IMR-90 (cell line): ENCODE measurements around the gene PLVAP. TPM values are rescaled to one million over a fixed set of nuclear protein-coding genes. Genes with fewer than 3 reads are reported as not detected.
A peak's percentile ranks its signal among the peaks of the same experiment; 100 is the strongest.

Experiments
- ATAC-seq: fragments of 200-7000 bp; cut with Tn5 transposase; 2 replicates; pipeline ENCODE4 v1.9.1; 2020; ENCODE audit warnings: low read depth, mild to moderate bottlenecking, moderate library complexity
- BruUV-seq: library from RNA; stranded (reverse); fragments of 400-500 nt; replicated peaks from 2 replicates; lab custom pipeline; 2021; lab: Mats Ljungman, UMichigan
- CTCF ChIA-PET: fragments of 300-600 bp; formaldehyde crosslinking; extraction: SDS; loops from one replicate; lab custom pipeline; 2021; ENCODE audit warnings: antibody characterized with exemption; lab: Yijun Ruan, JAX
- POLR2A ChIA-PET: fragments of 300-600 bp; sonication (Branson Sonifier 250); formaldehyde crosslinking; loops from one replicate; lab custom pipeline; 2022; ENCODE audit warnings: antibody characterized with exemption; ENCODE audit not compliant: unreplicated experiment; lab: Charles Lee
- DNase-seq: peaks from one replicate; pipeline ENCODE4 v3.0.0; 2013
- H2AFZ ChIP-seq: replicated peaks from 2 replicates; pipeline ENCODE3; 2013; ENCODE audit warnings: low read length, mild to moderate bottlenecking; ENCODE audit not compliant: poor library complexity
- H2AK5ac ChIP-seq: 2 replicates; pipeline ENCODE4 v1.6.1; 2013; ENCODE audit warnings: low read depth, low read length, inconsistent platforms
- H2AK9ac ChIP-seq: replicated peaks from 2 replicates; pipeline ENCODE3; 2013; ENCODE audit warnings: mild to moderate bottlenecking, low read depth, low read length, moderate library complexity; ENCODE audit not compliant: poor library complexity
- H2BK120ac ChIP-seq: 2 replicates; pipeline ENCODE4 v1.6.1; 2013; ENCODE audit warnings: low read depth, low read length, inconsistent platforms
- H2BK15ac ChIP-seq: 3 replicates; pipeline ENCODE4 v1.6.1; 2013; ENCODE audit warnings: low read depth, low read length, inconsistent platforms
- H2BK20ac ChIP-seq: 2 replicates; pipeline ENCODE4 v1.6.1; 2013; ENCODE audit warnings: low read depth, mild to moderate bottlenecking, inconsistent platforms, low read length, moderate library complexity
- H2BK5ac ChIP-seq: 2 replicates; pipeline ENCODE4 v1.6.1; 2013; ENCODE audit warnings: mild to moderate bottlenecking, low read depth, low read length, inconsistent platforms; ENCODE audit not compliant: poor library complexity, severe bottlenecking
- H3K14ac ChIP-seq: replicated peaks from 2 replicates; pipeline ENCODE4 v1.6.1; 2013; ENCODE audit warnings: low read depth, low read length, inconsistent platforms
- H3K18ac ChIP-seq: 2 replicates; pipeline ENCODE4 v1.6.1; 2013; ENCODE audit warnings: low read depth, low read length, control low read depth
- H3K23ac ChIP-seq: 2 replicates; pipeline ENCODE4 v1.6.1; 2013; ENCODE audit warnings: low read depth, low read length, inconsistent platforms
- H3K27ac ChIP-seq: 2 replicates; pipeline ENCODE4 v1.5.1; 2013; ENCODE audit warnings: mild to moderate bottlenecking, control low read depth, low read length; ENCODE audit not compliant: insufficient read depth
- H3K27me3 ChIP-seq: 2 replicates; pipeline ENCODE4 v1.6.1; 2013; ENCODE audit warnings: low read length; ENCODE audit not compliant: control insufficient read depth, insufficient read depth
- H3K36me3 ChIP-seq: 2 replicates; pipeline ENCODE4 v1.6.1; 2013; ENCODE audit warnings: low read length, mixed read lengths; ENCODE audit not compliant: control insufficient read depth, insufficient read depth
- H3K4ac ChIP-seq: 2 replicates; pipeline ENCODE4 v1.6.1; 2013; ENCODE audit warnings: low read depth, low read length, inconsistent platforms
- H3K4me1 ChIP-seq: 2 replicates; pipeline ENCODE4 v1.6.1; 2013; ENCODE audit warnings: low read length, mixed read lengths; ENCODE audit not compliant: control insufficient read depth, insufficient read depth
- H3K4me2 ChIP-seq: 2 replicates; pipeline ENCODE4 v1.6.1; 2013; ENCODE audit warnings: low read depth, mild to moderate bottlenecking, control low read depth, low read length, moderate library complexity
- H3K4me3 ChIP-seq: 2 replicates; pipeline ENCODE4 v1.5.1; 2013; ENCODE audit warnings: low read depth, mild to moderate bottlenecking, control low read depth, low read length, moderate library complexity; ENCODE audit not compliant: insufficient read depth
- H3K56ac ChIP-seq: 2 replicates; pipeline ENCODE4 v1.6.1; 2013; ENCODE audit warnings: low read length, inconsistent platforms; ENCODE audit not compliant: insufficient read depth; ENCODE audit errors: extremely low read depth
- H3K79me1 ChIP-seq, 2 experiments: 2 replicates each; pipeline ENCODE4 v1.6.1; 2013; ENCODE audit warnings: low read length in 2 of 2, inconsistent platforms in 1 of 2, low read depth in 1 of 2
- H3K9ac ChIP-seq: 2 replicates; pipeline ENCODE4 v1.6.1; 2013; ENCODE audit warnings: low read depth, low read length, control low read depth
- H3K9me1 ChIP-seq: 2 replicates; pipeline ENCODE4 v1.6.1; 2013; ENCODE audit warnings: low read length, inconsistent platforms; ENCODE audit not compliant: insufficient read depth
- H3K9me3 ChIP-seq: 2 replicates; pipeline ENCODE4 v1.6.1; 2013; ENCODE audit warnings: low read length; ENCODE audit not compliant: control insufficient read depth, insufficient read depth
- H4K20me1 ChIP-seq: 2 replicates; pipeline ENCODE4 v1.6.1; 2013; ENCODE audit warnings: low read length, inconsistent platforms; ENCODE audit not compliant: insufficient read depth
- H4K5ac ChIP-seq: 2 replicates; pipeline ENCODE4 v1.6.1; 2013; ENCODE audit warnings: mild to moderate bottlenecking, low read depth, low read length, control low read depth
- H4K8ac ChIP-seq, 2 experiments: 2 replicates each; pipeline ENCODE4 v1.6.1; 2013; ENCODE audit warnings: low read depth in 2 of 2, low read length in 2 of 2, control low read depth in 1 of 2, inconsistent platforms in 1 of 2
- H4K91ac ChIP-seq: 2 replicates; pipeline ENCODE4 v1.6.1; 2013; ENCODE audit warnings: low read depth, low read length, inconsistent platforms; ENCODE audit not compliant: insufficient read depth
- CEBPB ChIP-seq: IDR thresholded peaks from 2 replicates; pipeline ENCODE4 v1.6.1; 2012; ENCODE audit warnings: low read depth, low read length, improper control_type of control experiment
- FOS ChIP-seq: fragments of 150-350 bp; IDR thresholded peaks from 2 replicates; pipeline ENCODE4 v1.6.1; 2016; ENCODE audit warnings: low read depth, low read length
- MAZ ChIP-seq: IDR thresholded peaks from 2 replicates; pipeline ENCODE4 v1.6.1; 2012; ENCODE audit warnings: low read depth, mild to moderate bottlenecking, low read length, improper control_type of control experiment, moderate library complexity, borderline replicate concordance
- NFE2L2 ChIP-seq: fragments of 150-350 bp; IDR thresholded peaks from 2 replicates; pipeline ENCODE4 v1.6.1; 2016; ENCODE audit warnings: low read depth, mild to moderate bottlenecking, low read length
- SMC3 ChIP-seq: fragments of 150-350 bp; IDR thresholded peaks from 2 replicates; pipeline ENCODE4 v1.6.1; 2016; ENCODE audit warnings: low read depth, mild to moderate bottlenecking, antibody characterized with exemption, low read length, moderate library complexity
- WGBS, 2 experiments: methylation state at CpG; one replicate each; pipeline versions ENCODE4 v1.1.5 to v1.1.7; 2013; ENCODE audit warnings: missing lambda C conversion rate in 2 of 2; ENCODE audit not compliant: insufficient read length in 1 of 2; ENCODE audit errors: extremely low coverage in 2 of 2; 5-methylcytosine and 5-hydroxymethylcytosine counted together
- dilution Hi-C: fragments of 300-500 bp; cut with HindIII; formaldehyde crosslinking; loops from one replicate; pipeline ENCODE4 v1.14.3; 2018; ENCODE audit warnings: low sequenced_read_pairs; ENCODE audit not compliant: unreplicated experiment
- in situ Hi-C: fragments of 300-500 bp; cut with MboI; formaldehyde crosslinking; loops from 3 replicates; pipeline ENCODE4 v1.14.3; 2019; ENCODE audit warnings: low sequenced_read_pairs, inconsistent platforms, mixed read lengths
- intact Hi-C: fragments of 100-400 bp; cut with micrococcal nuclease; formaldehyde crosslinking; loops from 2 replicates; pipeline ENCODE4 v1.10.0; 2022
- polyA plus RNA-seq, 3 experiments: library from polyadenylated mRNA; depleted of rRNA; stranded (reverse); fragments of >200 nt; gene quantifications; 2 replicates each; pipeline ENCODE4 v1.2.3, GENCODE V29; 2012; ENCODE audit warnings: low replicate concordance in 1 of 3
- total RNA-seq: library from RNA; depleted of rRNA; stranded (reverse); fragments of >200 nt; gene quantifications from 2 replicates; pipeline ENCODE4 v1.2.3, GENCODE V29; 2012

Gene PLVAP
- total and polyA plus RNA-seq, 2 of the 4 experiments (the other 2 are of a cell fraction), result not detected

- TF ChIP-seq NFE2L2 (no peak), SMC3 (peak; percentile 65), CEBPB (no peak)
Measured at GRCh38 chr19:17305517-17306284, 71.4 kb downstream of the PLVAP start, which contains the start of gene MRPL34 (continued).

- peaks cover 24 to 56% of the 10 kb centered on the region in 2 experiments for H3K79me1 ChIP-seq
- H3K9me3 ChIP-seq, result no peaks in the 10 kb centered on the region
- peak overlapping the region; percentile 15 for H2BK5ac ChIP-seq
- 0 out of 2 replicates have a peak overlapping the region, but pooled peaks have one; percentile 60 for H4K91ac ChIP-seq
- peaks cover 8% of the 10 kb centered on the region for H3K4me1 ChIP-seq
- peak overlapping the region; percentile 86 for H2AK5ac ChIP-seq
- in situ Hi-C loops, result no loop called here
- dilution Hi-C loops, result no loop called here
- H3K27ac ChIP-seq, result peak overlapping the region; percentile 46
- peak overlapping the region; percentile 1; the same call in 1 of the 2 replicates for H3K56ac ChIP-seq
- H3K18ac ChIP-seq, result no peak overlapping the region
- no peaks in the 10 kb centered on the region for H3K27me3 ChIP-seq
- ChIA-PET CTCF (interaction anchor here (0.6 to 1.0 kb wide), 4 partner anchors 12 to 592 kb away, joined by 3 to 5 read pairs (median 4); no protein-coding TSS in a partner anchor), POLR2A (no interaction called here)
- WGBS, 2 experiments, result 0% methylated on average over 1 of the region's 7 CpGs; no CpG with 5 or more reads in 1 of the 2 experiments
- DNase-seq, result no peak
- peak overlapping the region; percentile 94 for H2AFZ ChIP-seq
- peak overlapping the region; percentile 2 to 26; a peak in 1 of 4 replicates for H4K8ac ChIP-seq
- no peak overlapping the region for H2BK120ac ChIP-seq
- no TSS peak for BruUV-seq
- H4K20me1 ChIP-seq, result peaks cover 3% of the 10 kb centered on the region
- no peak overlapping the region for H3K9ac ChIP-seq
- H2BK20ac ChIP-seq, result no peak overlapping the region
- peak overlapping the region; percentile 93 for H2AK9ac ChIP-seq
- peak; percentile 31; the same call in 1 of the 2 replicates for TF ChIP-seq MAZ
- no peak for TF ChIP-seq FOS
- H3K14ac ChIP-seq, result no peak overlapping the region
- H3K9me1 ChIP-seq, result peaks cover 21% of the 10 kb centered on the region
- H3K23ac ChIP-seq, result no peak overlapping the region
- H3K4me3 ChIP-seq, result peak overlapping the region; percentile 55; the same call in 1 of the 2 replicates
- 0 out of 2 replicates have a peak overlapping the region, but pooled peaks have one; percentile 3 for H3K4me2 ChIP-seq
- peak overlapping the region; percentile 81; the same call in 1 of the 2 replicates for H3K4ac ChIP-seq
- no peak overlapping the region for H4K5ac ChIP-seq
- peaks cover 1% of the 10 kb centered on the region; the same call in 1 of the 2 replicates for H3K36me3 ChIP-seq
- no peak for ATAC-seq
- intact Hi-C loops, result loop anchor here (1.0 kb wide), 1 partner anchor 38 kb away; the partner anchor contains the start of gene BABAM1
- no peak overlapping the region; the same call in 2 of the 3 replicates for H2BK15ac ChIP-seq
Measured at GRCh38 chr19:17305216-17305516, 72.0 kb downstream of the PLVAP start.
